Measurements from ENCODE around the gene SLC22A23. TPM values are rescaled to one million over a fixed set of nuclear protein-coding genes. Genes with fewer than 3 reads are reported as not detected.
A peak's percentile ranks its signal among the peaks of the same experiment; 100 is the strongest.

SLC22A23 gene
- total RNA-seq, 2 donors from 2014 or later: 53.1 to 129 TPM

DNA sequence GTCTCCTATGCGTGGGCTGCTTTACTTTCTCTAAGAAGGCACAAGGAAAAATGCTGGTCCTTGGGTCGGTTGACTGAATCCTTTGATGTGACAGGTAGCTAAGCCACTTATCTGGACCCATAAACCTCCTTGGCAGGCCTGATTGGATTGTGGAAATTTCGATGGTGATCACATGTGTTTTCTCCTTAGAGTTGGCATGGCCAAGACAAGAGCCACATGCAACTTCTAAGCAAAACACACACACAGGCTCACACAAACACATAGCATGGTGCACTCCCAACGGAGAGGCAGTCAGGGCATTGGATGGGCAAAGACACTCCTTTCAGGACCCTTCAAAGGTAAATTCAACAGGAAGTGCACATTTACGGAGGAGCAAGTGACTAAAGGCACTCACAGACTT, 102.9 kb downstream of the SLC22A23 start:
- H3K27ac ChIP-seq: peak overlapping the region in 1 of 2 donors; percentile 94

GRCh38 chr6:3353213-3353903, 103.5 kb downstream of the SLC22A23 start:
- WGBS: 88% methylated on average over 9 of the region's 9 CpGs
- no peak for TF ChIP-seq POLR2A (IDR thresholded peaks at IDR 0.05)
- no peak for TF ChIP-seq CTCF (IDR thresholded peaks at IDR 0.05)
- no peak for TF ChIP-seq POLR2AphosphoS5 (IDR thresholded peaks at IDR 0.05)
- Histone ChIP-seq H3K9me3 (no peaks in the 10 kb centered on the region), H3K36me3 (no peaks in the 10 kb centered on the region), H3K27ac (peak overlapping the region in 1 of 2 donors; percentile 18), H3K27me3 (replicated peaks; ENCODE audit: insufficient read depth) (no peaks in the 10 kb centered on the region), H3K4me1 (replicated peaks) (peaks cover 20% of the 10 kb centered on the region), H3K4me3 (no peak overlapping the region)
- intact Hi-C loops (cut with DNase I): no loop called here
- DNase-seq (ENCODE audit: low spot score): no peak

More for the DNA sequence above, 102.9 kb downstream of the SLC22A23 start:
- DNase-seq (ENCODE audit: low spot score): no peak
- H3K36me3 ChIP-seq: no peaks in the 10 kb centered on the region
- TF ChIP-seq CTCF (IDR thresholded peaks at IDR 0.05): no peak
- no peak for TF ChIP-seq POLR2A (IDR thresholded peaks at IDR 0.05)
- no peak for TF ChIP-seq POLR2AphosphoS5 (IDR thresholded peaks at IDR 0.05)
- H3K4me3 ChIP-seq: no peak overlapping the region
- peaks cover 24% of the 10 kb centered on the region for H3K4me1 ChIP-seq (replicated peaks)
- no peaks in the 10 kb centered on the region for H3K27me3 ChIP-seq (replicated peaks; ENCODE audit: insufficient read depth)
- WGBS: 94% methylated on average over 5 of the region's 5 CpGs
- H3K9me3 ChIP-seq: no peaks in the 10 kb centered on the region
- intact Hi-C loops (cut with DNase I): no loop called here

DNA sequence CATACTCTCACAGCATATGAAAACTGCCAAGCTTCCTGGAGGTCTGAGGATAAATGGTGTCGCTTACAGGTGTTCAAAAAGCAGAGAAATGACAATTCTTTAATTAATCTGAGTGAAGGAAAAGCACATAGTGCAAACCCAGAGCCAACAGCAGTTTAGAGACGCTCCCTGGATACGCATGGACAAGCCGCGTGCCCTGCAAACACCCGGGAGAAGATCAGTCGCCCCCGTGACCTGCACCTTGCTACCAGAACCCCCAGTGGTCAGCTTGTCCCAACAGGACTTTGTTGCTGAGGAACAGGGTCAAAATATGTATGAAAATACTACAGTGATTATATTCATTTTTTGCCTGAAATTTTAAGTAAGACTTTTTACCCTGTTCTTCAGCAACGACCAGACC, 104.2 kb downstream of the SLC22A23 start:
- 78% methylated on average over 9 of the region's 9 CpGs for whole genome bisulfite sequencing
- DNase-seq (ENCODE audit: low spot score): no peak
- H3K4me3 ChIP-seq: no peak overlapping the region
- no peak for TF ChIP-seq CTCF (IDR thresholded peaks at IDR 0.05)
- TF ChIP-seq POLR2A (IDR thresholded peaks at IDR 0.05): no peak
- no peak for TF ChIP-seq POLR2AphosphoS5 (IDR thresholded peaks at IDR 0.05)
- H3K27ac ChIP-seq: peak overlapping the region in 1 of 2 donors; percentile 14
- no peaks in the 10 kb centered on the region for H3K9me3 ChIP-seq
- no peaks in the 10 kb centered on the region for H3K36me3 ChIP-seq
- peaks cover 20% of the 10 kb centered on the region for H3K4me1 ChIP-seq (replicated peaks)
- intact Hi-C loops (cut with DNase I): no loop called here
- no peaks in the 10 kb centered on the region for H3K27me3 ChIP-seq (replicated peaks; ENCODE audit: insufficient read depth)

DNA sequence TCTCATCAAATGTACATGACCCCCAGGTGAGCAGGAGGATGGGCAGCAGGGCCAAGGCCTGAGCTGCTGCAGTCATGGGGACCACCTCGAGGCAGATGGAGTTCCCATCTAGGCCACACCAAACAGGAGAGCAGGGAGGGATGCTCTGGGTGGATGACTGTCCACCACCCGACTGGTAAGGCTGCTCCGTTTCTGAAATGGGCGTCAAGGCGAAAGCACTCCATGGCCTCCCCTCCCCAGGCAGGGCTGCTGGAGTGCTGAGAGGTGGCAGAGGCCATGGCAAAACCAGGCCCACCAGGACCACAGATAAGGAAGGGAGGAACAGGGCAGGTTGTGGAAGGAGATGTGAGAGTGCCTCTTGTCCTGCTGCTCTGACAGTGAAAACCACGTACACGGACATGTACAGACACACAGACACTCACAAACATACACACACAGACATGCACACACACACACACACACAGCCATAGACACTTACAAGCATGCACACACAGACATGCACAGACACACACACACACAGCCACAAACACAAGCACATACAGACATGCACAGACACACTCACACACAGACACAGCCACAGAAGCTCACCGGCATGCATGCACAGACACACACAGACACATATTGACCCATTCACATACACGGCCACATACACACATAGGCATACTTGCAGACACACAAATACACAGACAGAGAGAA, 104.9 kb downstream of the SLC22A23 start:
- Histone ChIP-seq H3K36me3 (no peaks in the 10 kb centered on the region), H3K4me3 (no peak overlapping the region), H3K27ac (peak overlapping the region; percentile 41 to 57), H3K9me3 (no peaks in the 10 kb centered on the region), H3K27me3 (replicated peaks; ENCODE audit: insufficient read depth) (no peaks in the 10 kb centered on the region), H3K4me1 (replicated peaks) (peaks cover 16% of the 10 kb centered on the region)
- WGBS: 93% methylated on average over 9 of the region's 9 CpGs
- intact Hi-C loops (cut with DNase I): no loop called here
- no peak for DNase-seq (ENCODE audit: low spot score)
- TF ChIP-seq CTCF (IDR thresholded peaks at IDR 0.05): no peak
- TF ChIP-seq POLR2A (IDR thresholded peaks at IDR 0.05): no peak
- TF ChIP-seq POLR2AphosphoS5 (IDR thresholded peaks at IDR 0.05): no peak
